ENCODE measurements around the gene NEURL1. TPM values are rescaled to one million over a fixed set of nuclear protein-coding genes. Genes with fewer than 3 reads are reported as not detected.

NEURL1 gene
- total and polyA plus RNA-seq, 2 donors (not counting 3 experiments of a cell fraction or from before 2014, with no cell fraction given) = 0.06 to 0.22 TPM

DNA sequence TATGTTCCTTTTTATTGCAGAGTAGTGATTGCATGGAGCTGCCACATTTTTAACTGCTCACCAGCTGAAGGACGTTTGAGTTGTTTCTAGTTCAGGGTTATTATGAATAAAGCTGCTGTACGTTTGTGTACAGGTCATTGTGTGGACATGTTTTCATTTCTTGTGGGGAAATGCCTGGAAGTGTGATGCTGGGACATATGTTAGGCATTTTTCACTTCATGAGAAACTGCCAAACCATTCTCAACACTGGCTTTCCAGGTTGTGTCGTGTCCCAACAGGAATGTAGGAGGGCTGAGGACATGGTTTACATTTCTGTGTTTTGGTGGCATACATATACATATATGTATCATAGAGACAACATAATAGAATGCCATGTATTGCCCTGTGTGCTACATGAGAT, 73.0 kb downstream of the NEURL1 start:
- Histone ChIP-seq H3K4me1 (ENCODE audit: control insufficient read depth, extremely low read depth, insufficient read depth, low read length) (no peaks in the 10 kb centered on the region), H3K9me3 (replicated peaks; ENCODE audit: control insufficient read depth, insufficient read depth, low read length) (no peaks in the 10 kb centered on the region), H3K4me3 (replicated peaks in 1 of 3; ENCODE audit: insufficient read depth in 1 of 3, low read depth in 1 of 3, low read length in 3 of 3) (no peak overlapping the region), H3K27ac (ENCODE audit: insufficient read depth, low read depth, low read length) (no peak overlapping the region), H2AFZ (ENCODE audit: low read depth, low read length) (no peak overlapping the region), H3K27me3 (ENCODE audit: control insufficient read depth in 2 of 2, insufficient read depth in 2 of 2, low read length in 2 of 2) (peaks cover 0 to 7% of the 10 kb centered on the region in 2 experiments), H3K4me2 (ENCODE audit: insufficient read depth, low read length) (no peak overlapping the region), H4K20me1 (replicated peaks; ENCODE audit: control insufficient read depth, extremely low read depth, insufficient read depth, low read length) (no peaks in the 10 kb centered on the region), H3K9me1 (replicated peaks; ENCODE audit: control insufficient read depth, extremely low read depth, insufficient read depth, low read length) (no peaks in the 10 kb centered on the region), H3K36me3 (ENCODE audit: control insufficient read depth in 2 of 2, extremely low read depth in 1 of 2, insufficient read depth in 2 of 2, low read length in 2 of 2) (no peaks in the 10 kb centered on the region), H3K9ac (replicated peaks; ENCODE audit: extremely low read depth, insufficient read depth, low read length) (no peak overlapping the region), H3K79me2 (ENCODE audit: control insufficient read depth, insufficient read depth, low read length) (no peaks in the 10 kb centered on the region)
- intact Hi-C loops (cut with micrococcal nuclease) (no loop called here), dilution Hi-C loops (cut with MboI; ENCODE audit: extremely low pct_ligation_motif_present, low sequenced_read_pairs) (no loop called here)
- DNase-seq (ENCODE audit: low read depth, low spot score) = no peak
- FAIRE-seq = no peak
- ChIA-PET POLR2A (no interaction called here), CTCF (interaction anchor here (0.6 to 2.9 kb wide), 5 partner anchors 9 to 36 kb away, joined by 3 to 13 read pairs (median 3); no protein-coding TSS in a partner anchor)
- no peak for TF ChIP-seq POLR2AphosphoS5 (IDR thresholded peaks at IDR 0.05; ENCODE audit: insufficient read depth, low read depth, low read length)
- TF ChIP-seq POLR2A (IDR thresholded peaks at IDR 0.05; ENCODE audit: low read depth, low read length) = no peak
- TF ChIP-seq EZH2 (IDR thresholded peaks at IDR 0.05; ENCODE audit: borderline replicate concordance, low read depth, low read length, severe bottlenecking) = no peak
- TF ChIP-seq JUN (IDR thresholded peaks at IDR 0.05; ENCODE audit: borderline replicate concordance, insufficient read depth, insufficient read length, low read depth) = no peak
- no peak for TF ChIP-seq MYC (IDR thresholded peaks at IDR 0.05; ENCODE audit: low read depth, low read length)
- no TSS peak for BruUV-seq (replicated peaks)

DNA sequence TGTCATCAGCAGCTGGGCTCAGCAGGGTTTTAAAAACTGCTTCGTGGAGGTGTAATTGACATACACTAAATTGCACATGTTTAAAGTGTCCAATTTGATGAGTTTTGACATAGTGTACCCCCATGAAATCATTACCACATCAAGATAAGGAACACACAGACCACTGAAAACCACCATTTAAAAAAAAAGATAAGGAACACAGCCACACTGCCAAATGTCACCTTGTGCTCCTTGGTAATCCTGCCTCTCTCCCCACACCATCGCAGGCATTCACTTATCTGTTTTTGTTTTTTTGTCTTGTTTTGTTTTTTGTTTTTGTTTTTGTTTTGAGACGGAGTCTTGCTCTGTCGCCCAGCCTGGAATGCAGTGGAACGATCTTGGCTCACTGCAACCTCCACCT, 75.0 kb downstream of the NEURL1 start:
- H2AFZ ChIP-seq (ENCODE audit: low read depth, low read length) = no peak overlapping the region
- H3K4me1 ChIP-seq (ENCODE audit: control insufficient read depth, extremely low read depth, insufficient read depth, low read length) = no peaks in the 10 kb centered on the region
- H3K27ac ChIP-seq (ENCODE audit: insufficient read depth, low read depth, low read length) = no peak overlapping the region
- TF ChIP-seq GATA2 (IDR thresholded peaks at IDR 0.05; ENCODE audit: insufficient read depth, insufficient read length, low read depth, low read length) (no peak), FOS (IDR thresholded peaks at IDR 0.05; ENCODE audit: borderline replicate concordance, insufficient read depth, low read length) (no peak)
- H3K4me2 ChIP-seq (ENCODE audit: insufficient read depth, low read length) = no peak overlapping the region
- H3K9me1 ChIP-seq (replicated peaks; ENCODE audit: control insufficient read depth, extremely low read depth, insufficient read depth, low read length) = no peaks in the 10 kb centered on the region
- H3K36me3 ChIP-seq (ENCODE audit: control insufficient read depth in 2 of 2, extremely low read depth in 1 of 2, insufficient read depth in 2 of 2, low read length in 2 of 2) = no peaks in the 10 kb centered on the region
- intact Hi-C loops (cut with micrococcal nuclease) = no loop called here
- no peaks in the 10 kb centered on the region for H4K20me1 ChIP-seq (replicated peaks; ENCODE audit: control insufficient read depth, extremely low read depth, insufficient read depth, low read length)
- no peaks in the 10 kb centered on the region for H3K9me3 ChIP-seq (replicated peaks; ENCODE audit: control insufficient read depth, insufficient read depth, low read length)
- H3K27me3 ChIP-seq (ENCODE audit: control insufficient read depth in 2 of 2, insufficient read depth in 2 of 2, low read length in 2 of 2) = peaks cover 7 to 9% of the 10 kb centered on the region in 2 experiments
- DNase-seq (ENCODE audit: low read depth, low spot score) (no peak), FAIRE-seq (no peak)
- no TSS peak for BruUV-seq (replicated peaks)
- no peaks in the 10 kb centered on the region for H3K79me2 ChIP-seq (ENCODE audit: control insufficient read depth, insufficient read depth, low read length)
- dilution Hi-C loops (cut with MboI; ENCODE audit: extremely low pct_ligation_motif_present, low sequenced_read_pairs) = no loop called here
- H3K9ac ChIP-seq (replicated peaks; ENCODE audit: extremely low read depth, insufficient read depth, low read length) = no peak overlapping the region
- POLR2A ChIA-PET = no interaction called here
- CTCF ChIA-PET = interaction anchor here (1.7 kb wide), 1 partner anchor 24 kb away, joined by 4 read pairs; no protein-coding TSS in a partner anchor
- H3K4me3 ChIP-seq (replicated peaks in 1 of 3; ENCODE audit: insufficient read depth in 1 of 3, low read depth in 1 of 3, low read length in 3 of 3) = no peak overlapping the region

All from endothelial cell of umbilical vein (primary cell).